Parathyroid adenoma (tissue), 2 donors: ENCODE data around the gene STARD10.

Experiments used
- H2AFZ ChIP-seq: fragments of 300-600 bp; sonication (generic); one replicate; pipeline ENCODE4 v1.7.0; 2017; ENCODE audit warnings: antibody characterized with exemption, mild to moderate bottlenecking
- H3K27ac ChIP-seq: fragments of 300-600 bp; sonication (generic); one replicate; pipeline ENCODE4 v1.7.0; 2017
- H3K27me3 ChIP-seq: fragments of 300-600 bp; sonication (generic); one replicate; pipeline ENCODE4 v1.7.0; 2017; ENCODE audit warnings: low read length; ENCODE audit not compliant: control insufficient read depth, insufficient read depth
- H3K36me3 ChIP-seq: fragments of 300-600 bp; sonication (generic); one replicate; pipeline ENCODE4 v1.7.0; 2017; ENCODE audit warnings: low read length; ENCODE audit not compliant: control insufficient read depth, insufficient read depth
- H3K4me1 ChIP-seq: fragments of 300-600 bp; sonication (generic); one replicate; pipeline ENCODE4 v1.7.0; 2017; ENCODE audit warnings: control low read depth
- H3K4me2 ChIP-seq: fragments of 300-600 bp; sonication (generic); one replicate; pipeline ENCODE4 v1.7.0; 2017; ENCODE audit warnings: low read length
- H3K4me3 ChIP-seq: fragments of 300-600 bp; sonication (generic); one replicate; pipeline ENCODE4 v1.7.0; 2017; ENCODE audit warnings: low read depth, low read length
- H3K79me2 ChIP-seq: fragments of 300-600 bp; sonication (generic); one replicate; pipeline ENCODE4 v1.7.0; 2017; ENCODE audit warnings: control low read depth
- H3K9ac ChIP-seq: fragments of 300-600 bp; sonication (generic); one replicate; pipeline ENCODE4 v1.7.0; 2017; ENCODE audit warnings: mild to moderate bottlenecking
- H3K9me3 ChIP-seq: fragments of 300-600 bp; sonication (generic); one replicate; pipeline ENCODE4 v1.7.0; 2017; ENCODE audit warnings: low read length; ENCODE audit not compliant: control insufficient read depth
- CTCF ChIP-seq: fragments of 300-600 bp; sonication (generic); IDR thresholded peaks from one replicate; pipeline ENCODE4 v1.7.0; 2017; ENCODE audit warnings: antibody characterized with exemption, mild to moderate bottlenecking
- donor health status: primary hyperparathyroidism.

Gene STARD10

GRCh38 chr11:72833083-72833733 lies 39.4 kb upstream of the STARD10 start:
- Histone ChIP-seq H3K36me3 (no peaks in the 10 kb centered on the region), H3K4me1 (no peaks in the 10 kb centered on the region), H3K27me3 (no peaks in the 10 kb centered on the region), H2AFZ (no peak overlapping the region), H3K9me3 (no peaks in the 10 kb centered on the region), H3K9ac (no peak overlapping the region), H3K4me3 (no peak overlapping the region), H3K79me2 (no peaks in the 10 kb centered on the region), H3K4me2 (no peak overlapping the region), H3K27ac (peak overlapping the region; percentile 84)
- no peak for TF ChIP-seq CTCF

GRCh38 chr11:72832301-72833082 lies 38.6 kb upstream of the STARD10 start:
- Histone ChIP-seq H3K27ac (peak overlapping the region; percentile 84), H3K4me3 (no peak overlapping the region), H3K9me3 (no peaks in the 10 kb centered on the region), H3K27me3 (no peaks in the 10 kb centered on the region), H3K9ac (no peak overlapping the region), H3K36me3 (no peaks in the 10 kb centered on the region), H3K4me1 (no peaks in the 10 kb centered on the region), H3K4me2 (no peak overlapping the region), H3K79me2 (no peaks in the 10 kb centered on the region), H2AFZ (no peak overlapping the region)
- TF ChIP-seq CTCF = no peak

- Histone ChIP-seq H3K4me3 (no peak overlapping the region), H3K27me3 (no peaks in the 10 kb centered on the region), H3K36me3 (no peaks in the 10 kb centered on the region), H3K79me2 (no peaks in the 10 kb centered on the region), H3K27ac (peak overlapping the region; percentile 84), H3K9me3 (no peaks in the 10 kb centered on the region), H3K4me2 (no peak overlapping the region), H3K9ac (no peak overlapping the region), H3K4me1 (no peaks in the 10 kb centered on the region), H2AFZ (no peak overlapping the region)
- TF ChIP-seq CTCF = peak; percentile 83
Measured at GRCh38 chr11:72831521-72832300, 37.9 kb upstream of the STARD10 start.

GRCh38 chr11:72829884-72830533 lies 36.2 kb upstream of the STARD10 start:
- no peak overlapping the region for H3K9ac ChIP-seq
- TF ChIP-seq CTCF = no peak
- H3K4me1 ChIP-seq = no peaks in the 10 kb centered on the region
- H3K27me3 ChIP-seq = no peaks in the 10 kb centered on the region
- H3K4me2 ChIP-seq = no peak overlapping the region
- H3K4me3 ChIP-seq = no peak overlapping the region
- no peak overlapping the region for H2AFZ ChIP-seq
- no peak overlapping the region for H3K27ac ChIP-seq
- H3K9me3 ChIP-seq = no peaks in the 10 kb centered on the region
- H3K79me2 ChIP-seq = no peaks in the 10 kb centered on the region
- H3K36me3 ChIP-seq = no peaks in the 10 kb centered on the region
